ENCODE data around the gene TKTL1. TPM values are rescaled to one million over a fixed set of nuclear protein-coding genes. Genes with fewer than 3 reads are reported as not detected.

TKTL1 gene
- total and polyA plus RNA-seq, 2 experiments from 2014 or later, result 0.52 TPM; not detected in 1

- no peaks in the 10 kb centered on the region for H3K27me3 ChIP-seq
- H3K4me3 ChIP-seq, result peak overlapping the region; percentile 49
- WGBS (ENCODE audit: low lambda C conversion rate, missing lambda C conversion rate), result 38% methylated on average over 13 of the region's 13 CpGs
- no peaks in the 10 kb centered on the region for H3K9me2 ChIP-seq (replicated peaks; ENCODE audit: insufficient read depth)
- H3K36me3 ChIP-seq (replicated peaks; ENCODE audit: insufficient read depth, low read depth), result no peaks in the 10 kb centered on the region
- peaks cover 15% of the 10 kb centered on the region for H3K4me1 ChIP-seq (ENCODE audit: insufficient read depth)
- peaks cover 11% of the 10 kb centered on the region for H4K20me1 ChIP-seq (ENCODE audit: insufficient read depth, poor library complexity, severe bottlenecking)
- peak overlapping the region; percentile 100 for H3K27ac ChIP-seq
- TF ChIP-seq EZH2phosphoT487 (IDR thresholded peaks at IDR 0.05; ENCODE audit: low read depth, severe bottlenecking, unreplicated experiment) (no peak), CTCF (IDR thresholded peaks at IDR 0.05; ENCODE audit: poor library complexity) (no peak), EZH2 (IDR thresholded peaks at IDR 0.05; ENCODE audit: borderline replicate concordance) (no peak)
- H3K79me2 ChIP-seq, result peaks cover 28% of the 10 kb centered on the region
- no peak overlapping the region for H2AFZ ChIP-seq
- peak; percentile 89 for DNase-seq (ENCODE audit: low spot score)
- peak overlapping the region; percentile 85 for H3K4me2 ChIP-seq
- H3K9me3 ChIP-seq (ENCODE audit: low read depth), result no peaks in the 10 kb centered on the region
Observed at GRCh38 chrX:154369449-154370299, 74.1 kb downstream of the TKTL1 start.

GRCh38 chrX:154370300-154371016 lies 74.9 kb downstream of the TKTL1 start:
- Histone ChIP-seq H2AFZ (no peak overlapping the region), H3K4me1 (ENCODE audit: insufficient read depth) (peaks cover 15% of the 10 kb centered on the region), H3K79me2 (peaks cover 28% of the 10 kb centered on the region), H3K27me3 (no peaks in the 10 kb centered on the region), H3K9me3 (ENCODE audit: low read depth) (no peaks in the 10 kb centered on the region), H4K20me1 (ENCODE audit: insufficient read depth, poor library complexity, severe bottlenecking) (peaks cover 11% of the 10 kb centered on the region), H3K4me3 (peak overlapping the region; percentile 49), H3K9me2 (replicated peaks; ENCODE audit: insufficient read depth) (no peaks in the 10 kb centered on the region), H3K27ac (peak overlapping the region; percentile 100), H3K36me3 (replicated peaks; ENCODE audit: insufficient read depth, low read depth) (no peaks in the 10 kb centered on the region), H3K4me2 (peak overlapping the region; percentile 85)
- peak; percentile 44 for DNase-seq (ENCODE audit: low spot score)
- 65% methylated on average over 39 of the region's 63 CpGs for WGBS (ENCODE audit: low lambda C conversion rate, missing lambda C conversion rate)
- TF ChIP-seq EZH2 (IDR thresholded peaks at IDR 0.05; ENCODE audit: borderline replicate concordance) (no peak), CTCF (IDR thresholded peaks at IDR 0.05; ENCODE audit: poor library complexity) (no peak), EZH2phosphoT487 (IDR thresholded peaks at IDR 0.05; ENCODE audit: low read depth, severe bottlenecking, unreplicated experiment) (no peak)

DNA sequence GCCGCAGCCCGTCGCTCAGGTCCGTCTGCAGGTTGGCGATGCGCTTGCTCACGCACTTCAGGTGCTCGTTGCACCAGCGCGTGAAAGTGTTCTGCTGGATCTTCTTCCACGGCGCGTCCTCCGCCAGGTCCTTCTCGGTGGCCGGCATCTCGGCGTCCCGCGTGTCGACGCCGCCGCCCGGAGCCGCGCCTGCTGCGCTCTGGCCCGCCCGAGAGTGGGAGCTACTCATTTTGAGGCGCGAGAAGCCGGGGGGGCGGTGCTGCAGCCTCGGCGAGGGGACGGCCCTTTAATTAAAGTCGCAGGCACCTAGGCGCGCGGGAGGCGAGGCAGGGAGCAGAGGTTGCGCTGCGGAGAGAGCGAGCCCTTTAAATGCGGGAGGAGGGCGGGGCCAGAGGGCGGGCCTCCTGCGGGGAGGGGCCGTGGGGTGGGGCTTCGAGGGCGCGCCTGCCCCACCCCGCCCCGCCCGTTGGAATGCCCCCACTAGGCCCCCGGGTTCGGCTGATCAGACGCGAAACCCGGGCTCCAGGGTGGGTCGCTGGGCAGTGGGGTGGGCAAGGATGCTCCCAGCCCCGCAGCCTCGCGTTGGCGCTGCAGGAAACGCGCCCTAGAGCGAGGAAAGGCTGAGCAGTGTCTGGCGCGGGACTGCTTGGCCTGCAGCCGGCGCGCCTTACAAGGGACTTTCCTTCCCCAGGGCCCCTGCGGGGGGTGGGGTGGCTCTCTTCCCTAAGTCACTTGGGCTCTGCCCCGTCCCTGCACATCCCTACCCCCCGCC lies 75.6 kb downstream of the TKTL1 start:
- 39% methylated on average over 35 of the region's 77 CpGs for WGBS (ENCODE audit: low lambda C conversion rate, missing lambda C conversion rate)
- Histone ChIP-seq H2AFZ (no peak overlapping the region), H3K9me3 (ENCODE audit: low read depth) (no peaks in the 10 kb centered on the region), H3K27me3 (no peaks in the 10 kb centered on the region), H3K4me3 (peak overlapping the region; percentile 49), H3K27ac (peak overlapping the region; percentile 100), H3K9me2 (replicated peaks; ENCODE audit: insufficient read depth) (no peaks in the 10 kb centered on the region), H3K36me3 (replicated peaks; ENCODE audit: insufficient read depth, low read depth) (no peaks in the 10 kb centered on the region), H3K4me2 (peak overlapping the region; percentile 85), H3K79me2 (peaks cover 28% of the 10 kb centered on the region), H4K20me1 (ENCODE audit: insufficient read depth, poor library complexity, severe bottlenecking) (peaks cover 7% of the 10 kb centered on the region), H3K4me1 (ENCODE audit: insufficient read depth) (peaks cover 15% of the 10 kb centered on the region)
- DNase-seq (ENCODE audit: low spot score), result peak; percentile 94
- no peak for TF ChIP-seq CTCF (IDR thresholded peaks at IDR 0.05; ENCODE audit: poor library complexity)
